Dedifferentiated amniotic fluid mesenchymal stem cell (primary cell): ENCODE measurements around the gene VGF.
"Not testable (repeated sequence)": the region's sequence is repeated elsewhere in the genome, so short reads cannot be mapped to it uniquely, and the experiment has no call there.

Experiments
- DNase-seq: peaks from one replicate; pipeline ENCODE4 v3.0.0-alpha.2; 2016; ENCODE audit errors: extremely low spot score

VGF gene

DNA sequence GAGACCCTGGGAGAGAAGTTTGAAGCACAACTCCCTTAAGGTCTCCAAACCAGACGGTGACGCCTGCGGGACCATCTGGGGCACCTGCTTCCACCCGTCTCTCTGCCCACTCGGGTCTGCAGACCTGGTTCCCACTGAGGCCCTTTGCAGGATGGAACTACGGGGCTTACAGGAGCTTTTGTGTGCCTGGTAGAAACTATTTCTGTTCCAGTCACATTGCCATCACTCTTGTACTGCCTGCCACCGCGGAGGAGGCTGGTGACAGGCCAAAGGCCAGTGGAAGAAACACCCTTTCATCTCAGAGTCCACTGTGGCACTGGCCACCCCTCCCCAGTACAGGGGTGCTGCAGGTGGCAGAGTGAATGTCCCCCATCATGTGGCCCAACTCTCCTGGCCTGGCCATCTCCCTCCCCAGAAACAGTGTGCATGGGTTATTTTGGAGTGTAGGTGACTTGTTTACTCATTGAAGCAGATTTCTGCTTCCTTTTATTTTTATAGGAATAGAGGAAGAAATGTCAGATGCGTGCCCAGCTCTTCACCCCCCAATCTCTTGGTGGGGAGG, 27.6 kb downstream of the VGF start:
- DNase-seq = no peak

DNA sequence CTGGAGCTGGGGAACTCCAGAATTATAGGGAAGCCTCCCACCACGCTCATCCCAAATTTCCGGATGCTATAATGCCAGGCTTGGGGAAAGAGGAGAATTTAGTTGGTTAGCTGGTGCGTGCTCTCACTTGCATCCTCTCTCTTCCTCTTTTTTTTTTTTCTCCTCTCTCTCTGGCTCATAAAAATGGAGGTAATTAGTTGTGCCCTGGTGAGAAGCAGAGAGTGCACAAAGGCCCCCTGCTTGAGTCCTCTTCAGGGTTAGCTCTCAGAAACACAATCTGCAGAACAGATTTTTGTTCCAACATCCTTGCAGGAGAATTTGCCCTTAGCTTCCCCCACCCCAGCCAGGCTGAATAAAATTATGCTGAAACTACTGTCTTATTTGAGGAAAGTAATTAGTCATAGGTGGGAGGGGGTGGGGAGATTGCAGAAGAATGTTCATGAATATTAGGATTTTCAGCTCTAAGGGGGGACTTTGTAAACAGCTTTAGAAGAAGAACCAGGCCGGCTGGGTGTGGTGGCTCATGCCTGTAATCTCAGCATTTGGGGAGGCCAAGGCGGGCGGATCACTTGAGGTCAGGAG, 30.9 kb downstream of the VGF start:
- no peak for DNase-seq

DNA sequence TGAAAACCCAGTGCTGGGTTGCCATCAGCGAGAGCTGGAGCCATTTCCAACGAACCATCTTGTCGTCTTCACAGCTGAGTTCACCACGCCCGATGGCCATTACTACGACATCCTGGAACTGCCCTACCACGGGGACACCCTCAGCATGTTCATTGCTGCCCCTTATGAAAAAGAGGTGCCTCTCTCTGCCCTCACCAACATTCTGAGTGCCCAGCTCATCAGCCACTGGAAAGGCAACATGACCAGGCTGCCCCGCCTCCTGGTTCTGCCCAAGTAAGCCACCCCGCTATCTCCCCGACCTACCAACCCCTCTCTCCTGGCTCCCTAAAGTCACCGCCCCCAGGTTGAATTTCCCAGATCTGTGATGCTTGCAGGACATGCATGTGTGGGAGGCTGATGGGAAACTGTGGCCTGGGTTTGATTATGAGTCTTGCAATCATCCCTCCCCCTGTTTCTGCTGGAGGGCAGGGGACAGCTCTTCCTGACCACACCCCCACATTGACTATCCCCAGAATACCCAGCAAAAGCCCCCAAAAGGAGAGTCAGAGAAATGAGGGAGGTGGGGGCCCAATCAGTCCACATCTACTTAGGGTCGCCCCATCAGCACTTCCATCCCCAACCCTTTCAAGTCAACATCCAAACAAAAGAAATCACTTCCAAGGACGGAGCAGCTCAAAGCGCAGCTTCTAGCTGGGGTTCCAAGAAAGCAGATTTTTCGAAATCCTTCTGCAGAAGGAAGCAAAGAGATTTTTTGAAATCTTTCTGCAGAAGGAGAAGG, 31.6 kb downstream of the VGF start:
- no peak for DNase-seq

DNA sequence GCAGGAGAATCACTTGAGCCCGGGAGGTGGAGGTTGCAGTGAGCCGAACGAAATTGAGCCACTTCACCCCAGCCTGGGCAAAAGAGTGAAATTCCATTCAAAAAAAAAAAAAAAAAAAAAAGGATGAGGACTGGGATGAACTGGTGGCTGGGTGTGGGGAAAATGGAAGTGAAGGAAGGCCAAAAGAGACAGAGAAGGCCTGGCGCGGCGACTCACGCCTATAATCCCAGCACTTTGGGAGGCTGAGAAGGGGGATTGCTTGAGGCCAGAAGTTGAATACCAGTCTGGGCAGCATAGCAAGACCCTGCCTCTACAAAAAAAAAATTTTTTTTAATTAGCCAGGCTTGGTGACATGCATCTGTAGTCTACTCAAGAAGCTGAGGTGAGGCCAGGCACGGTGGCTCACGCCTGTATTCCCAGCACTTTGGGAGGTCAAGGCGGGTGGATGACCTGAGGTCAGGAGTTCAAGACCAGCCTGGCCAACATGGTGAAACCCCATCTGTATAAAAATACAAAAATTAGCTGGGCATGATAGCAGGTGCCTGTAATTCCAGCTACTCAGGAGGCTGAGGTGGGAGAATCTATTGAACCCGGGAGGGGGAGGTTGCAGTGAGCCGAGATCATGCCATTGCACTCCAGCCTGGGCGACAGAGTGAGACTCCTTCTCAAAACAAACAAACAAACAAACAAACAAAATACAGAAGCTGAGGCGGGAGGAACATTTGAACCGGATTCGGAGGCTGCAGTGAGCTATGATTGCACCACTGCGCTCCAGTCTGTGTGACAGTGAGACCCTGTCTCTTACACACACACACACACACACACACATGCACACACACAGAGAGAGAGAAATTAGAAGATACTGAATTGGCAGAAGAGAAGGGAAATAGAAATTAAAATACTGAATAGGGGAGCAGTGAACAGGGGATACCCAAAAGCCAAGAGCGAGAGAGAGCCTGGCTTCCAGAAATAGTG, 32.5 kb downstream of the VGF start:
- DNase-seq = not testable (repeated sequence)

DNA sequence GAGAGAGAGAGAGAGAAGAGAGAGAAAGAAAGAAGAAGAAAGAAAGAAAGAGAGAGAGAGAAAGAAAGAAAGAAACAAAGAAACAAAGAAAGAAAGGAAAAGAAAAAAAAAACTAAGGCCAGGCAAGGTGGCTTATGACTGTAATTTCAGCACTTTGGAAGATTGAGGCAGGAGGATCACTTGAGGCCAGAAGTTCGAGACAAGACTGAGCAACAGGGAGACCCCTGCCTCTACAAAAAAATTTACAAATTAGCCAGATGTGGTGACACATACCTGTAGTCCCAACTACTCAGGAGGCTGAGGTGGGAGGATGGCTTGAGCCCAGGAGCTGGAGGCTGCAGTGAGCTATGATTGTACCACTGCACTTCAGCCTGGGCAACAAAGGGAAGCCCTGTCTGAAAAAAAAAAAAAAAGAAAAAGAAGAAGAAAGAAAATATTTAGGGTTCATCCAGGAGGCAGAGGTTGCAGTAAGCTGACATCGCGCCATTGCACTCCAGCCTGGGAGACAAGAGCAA, 35.7 kb downstream of the VGF start:
- DNase-seq = no peak

DNA sequence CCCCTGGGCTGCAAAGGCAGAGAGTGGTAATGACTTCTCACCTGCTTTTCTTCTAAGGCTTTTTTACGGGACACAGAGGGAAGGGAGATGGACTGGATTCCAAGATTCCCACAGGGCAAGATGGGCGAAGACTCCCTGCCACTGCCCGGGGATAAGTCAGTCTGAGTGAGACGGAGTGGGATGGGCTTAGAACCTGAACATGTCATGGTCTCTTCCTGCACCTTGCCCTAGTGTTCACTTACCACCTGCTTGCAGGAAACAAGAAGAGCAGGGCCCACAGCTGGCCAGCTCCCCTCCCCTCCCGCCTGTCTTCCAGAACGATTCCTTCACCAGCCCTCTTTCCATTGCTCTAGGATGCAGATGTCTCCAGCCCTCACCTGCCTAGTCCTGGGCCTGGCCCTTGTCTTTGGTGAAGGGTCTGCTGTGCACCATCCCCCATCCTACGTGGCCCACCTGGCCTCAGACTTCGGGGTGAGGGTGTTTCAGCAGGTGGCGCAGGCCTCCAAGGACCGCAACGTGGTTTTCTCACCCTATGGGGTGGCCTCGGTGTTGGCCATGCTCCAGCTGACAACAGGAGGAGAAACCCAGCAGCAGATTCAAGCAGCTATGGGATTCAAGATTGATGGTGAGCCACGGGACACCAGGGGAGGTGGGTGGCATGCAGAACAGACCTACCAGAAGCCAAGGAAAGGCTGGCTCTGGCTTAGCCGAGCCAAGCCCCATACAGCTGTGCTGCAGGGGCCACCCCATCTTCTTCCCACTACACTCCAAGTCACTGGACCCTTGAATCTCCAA, 37.1 kb downstream of the VGF start:
- no peak for DNase-seq

DNA sequence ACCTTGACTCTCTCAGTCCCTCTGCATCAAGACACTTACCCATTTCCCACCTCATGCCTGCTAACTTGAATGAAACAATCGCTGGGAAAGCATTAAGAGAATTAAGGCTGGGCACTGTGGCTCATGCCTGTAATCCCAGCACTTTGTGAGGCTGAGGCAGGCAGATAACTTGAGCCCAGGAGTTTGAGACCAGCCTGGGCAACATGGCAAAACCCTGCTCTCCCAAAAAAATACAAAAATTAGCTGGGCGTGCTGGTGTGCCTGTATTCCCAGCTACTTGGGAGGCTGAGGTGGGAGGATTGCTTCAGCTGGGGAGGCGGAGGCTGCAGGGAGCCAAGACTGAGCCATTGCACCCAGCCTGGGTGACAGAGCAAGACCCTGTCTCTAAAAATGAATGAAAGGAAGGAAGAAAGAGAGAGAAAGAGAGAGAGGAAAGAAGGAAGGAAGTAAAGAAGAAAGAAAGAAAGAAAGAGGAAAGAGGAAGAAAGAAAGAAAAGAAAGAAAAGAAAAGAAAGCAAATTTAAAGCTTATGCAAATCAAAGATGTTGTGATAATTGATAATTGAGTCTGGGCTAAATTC, 37.8 kb downstream of the VGF start:
- DNase-seq = peak; percentile 21

DNA sequence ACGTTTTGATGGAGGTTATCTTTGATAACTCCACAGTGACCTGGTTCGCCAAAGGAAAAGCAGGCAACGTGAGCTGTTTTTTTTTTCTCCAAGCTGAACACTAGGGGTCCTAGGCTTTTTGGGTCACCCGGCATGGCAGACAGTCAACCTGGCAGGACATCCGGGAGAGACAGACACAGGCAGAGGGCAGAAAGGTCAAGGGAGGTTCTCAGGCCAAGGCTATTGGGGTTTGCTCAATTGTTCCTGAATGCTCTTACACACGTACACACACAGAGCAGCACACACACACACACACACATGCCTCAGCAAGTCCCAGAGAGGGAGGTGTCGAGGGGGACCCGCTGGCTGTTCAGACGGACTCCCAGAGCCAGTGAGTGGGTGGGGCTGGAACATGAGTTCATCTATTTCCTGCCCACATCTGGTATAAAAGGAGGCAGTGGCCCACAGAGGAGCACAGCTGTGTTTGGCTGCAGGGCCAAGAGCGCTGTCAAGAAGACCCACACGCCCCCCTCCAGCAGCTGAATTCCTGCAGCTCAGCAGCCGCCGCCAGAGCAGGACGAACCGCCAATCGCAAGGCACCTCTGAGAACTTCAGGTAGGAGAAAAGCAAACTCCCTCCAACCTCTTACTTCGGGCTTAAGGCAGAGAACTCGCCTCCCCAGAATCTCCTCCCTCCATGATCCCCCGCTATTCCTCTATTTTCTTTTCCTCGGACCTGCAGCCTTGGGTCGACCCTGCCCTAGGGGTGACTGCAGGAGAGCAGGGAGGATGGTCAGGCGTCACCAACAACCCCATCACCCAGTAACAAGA, 38.5 kb downstream of the VGF start, which contains the start of gene SERPINE1:
TSS of gene SERPINE1 (plus strand) at position 454 of the 809 bp plus-strand sequence. CDS start 1,290 bp downstream, outside the sequence.
- peak; percentile 97 for DNase-seq

DNA sequence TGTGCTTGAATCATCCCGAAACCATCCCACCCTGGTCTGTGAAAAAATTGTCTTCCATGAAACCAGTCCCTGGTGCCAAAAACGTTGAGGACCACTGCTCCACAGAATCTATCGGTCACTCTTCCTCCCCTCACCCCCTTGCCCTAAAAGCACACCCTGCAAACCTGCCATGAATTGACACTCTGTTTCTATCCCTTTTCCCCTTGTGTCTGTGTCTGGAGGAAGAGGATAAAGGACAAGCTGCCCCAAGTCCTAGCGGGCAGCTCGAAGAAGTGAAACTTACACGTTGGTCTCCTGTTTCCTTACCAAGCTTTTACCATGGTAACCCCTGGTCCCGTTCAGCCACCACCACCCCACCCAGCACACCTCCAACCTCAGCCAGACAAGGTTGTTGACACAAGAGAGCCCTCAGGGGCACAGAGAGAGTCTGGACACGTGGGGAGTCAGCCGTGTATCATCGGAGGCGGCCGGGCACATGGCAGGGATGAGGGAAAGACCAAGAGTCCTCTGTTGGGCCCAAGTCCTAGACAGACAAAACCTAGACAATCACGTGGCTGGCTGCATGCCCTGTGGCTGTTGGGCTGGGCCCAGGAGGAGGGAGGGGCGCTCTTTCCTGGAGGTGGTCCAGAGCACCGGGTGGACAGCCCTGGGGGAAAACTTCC, 39.2 kb downstream of the VGF start:
- DNase-seq = peak; percentile 27

DNA sequence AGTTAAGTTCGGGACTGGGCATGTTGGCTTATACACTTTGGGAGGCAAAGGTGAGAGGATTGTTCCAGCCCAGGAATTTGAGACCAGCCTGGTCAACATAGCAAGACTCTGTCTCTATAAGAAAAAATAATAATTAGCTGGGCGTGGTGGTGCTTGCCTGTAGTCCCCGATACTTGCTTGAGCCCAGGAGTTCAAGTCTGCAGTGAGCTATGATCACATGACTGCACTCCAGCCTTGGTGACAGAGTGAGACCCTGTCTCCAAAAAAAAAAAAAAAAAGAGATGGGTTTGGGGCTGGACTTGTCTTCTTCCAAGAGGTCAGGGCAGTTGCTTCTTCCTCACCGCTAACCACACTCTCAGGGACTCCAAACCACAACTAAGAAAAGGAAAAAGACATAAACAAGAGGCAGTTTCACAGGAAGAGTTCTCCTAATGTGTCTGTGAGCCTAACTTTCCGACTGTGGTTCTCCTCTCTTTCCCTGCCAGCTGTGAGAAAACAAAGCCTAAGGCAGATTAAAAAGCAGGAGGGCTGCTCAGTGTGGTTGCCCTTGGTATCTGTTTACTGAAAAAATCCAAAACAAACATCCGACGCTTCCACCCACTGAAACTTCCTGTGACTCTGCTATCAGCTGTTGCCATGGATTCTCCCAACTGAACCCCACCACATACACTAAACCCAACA, 40.9 kb downstream of the VGF start:
- DNase-seq = peak; percentile 93

DNA sequence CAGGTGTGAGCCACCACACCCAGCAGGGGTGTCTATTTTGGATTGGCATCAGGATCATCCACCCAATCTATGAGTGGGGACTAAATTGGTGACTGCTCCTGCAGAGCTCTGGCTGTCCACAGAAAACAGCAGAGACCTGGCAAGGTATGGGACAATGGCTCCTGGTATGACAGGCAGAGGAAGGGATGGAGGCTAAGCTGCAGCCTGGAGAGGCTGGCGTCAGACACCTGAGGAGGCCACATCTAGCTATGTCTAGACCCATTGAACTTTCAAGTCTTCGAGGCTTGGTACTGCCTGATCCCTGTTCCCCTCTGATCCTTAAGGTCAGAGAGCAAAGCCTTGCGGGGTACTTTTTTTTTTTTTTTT, 41.7 kb downstream of the VGF start:
- no peak for DNase-seq

DNA sequence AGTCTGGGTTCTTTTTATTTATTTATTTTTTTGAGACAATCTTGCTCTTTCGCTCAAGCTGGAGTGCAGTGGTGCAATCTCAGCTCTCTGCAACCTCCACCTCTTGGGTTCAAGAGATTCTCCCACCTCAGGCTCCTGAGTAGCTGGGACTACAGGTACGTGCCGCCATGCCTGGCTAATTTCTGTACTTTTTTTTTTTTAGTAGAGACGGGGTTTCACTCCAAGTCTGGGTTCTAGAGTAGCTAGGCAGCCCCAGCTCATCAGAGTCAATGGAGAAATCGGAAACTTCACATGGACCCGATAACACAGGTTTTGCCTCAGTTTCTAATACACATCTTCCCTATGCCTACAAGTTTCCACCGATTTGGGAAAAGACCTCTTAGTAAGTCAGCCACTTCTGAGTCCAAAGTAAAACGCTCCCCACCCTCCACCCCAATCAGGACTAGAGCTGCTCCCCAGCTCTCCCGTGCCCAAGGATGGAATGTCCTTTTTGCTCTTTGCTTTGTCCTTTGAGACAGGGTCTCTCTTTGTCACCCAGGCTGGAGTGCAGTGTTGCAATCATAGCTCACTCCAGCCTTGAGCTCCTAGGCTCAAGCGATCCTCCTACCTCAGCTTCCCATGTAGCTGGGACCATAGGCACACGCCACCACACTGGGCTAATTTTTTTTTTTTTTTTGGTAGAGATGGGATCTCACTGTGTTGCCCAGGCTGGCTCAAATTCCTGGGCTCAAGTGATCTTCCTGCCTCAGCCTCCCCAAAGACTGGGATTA, 42.3 kb downstream of the VGF start:
- DNase-seq = no peak

DNA sequence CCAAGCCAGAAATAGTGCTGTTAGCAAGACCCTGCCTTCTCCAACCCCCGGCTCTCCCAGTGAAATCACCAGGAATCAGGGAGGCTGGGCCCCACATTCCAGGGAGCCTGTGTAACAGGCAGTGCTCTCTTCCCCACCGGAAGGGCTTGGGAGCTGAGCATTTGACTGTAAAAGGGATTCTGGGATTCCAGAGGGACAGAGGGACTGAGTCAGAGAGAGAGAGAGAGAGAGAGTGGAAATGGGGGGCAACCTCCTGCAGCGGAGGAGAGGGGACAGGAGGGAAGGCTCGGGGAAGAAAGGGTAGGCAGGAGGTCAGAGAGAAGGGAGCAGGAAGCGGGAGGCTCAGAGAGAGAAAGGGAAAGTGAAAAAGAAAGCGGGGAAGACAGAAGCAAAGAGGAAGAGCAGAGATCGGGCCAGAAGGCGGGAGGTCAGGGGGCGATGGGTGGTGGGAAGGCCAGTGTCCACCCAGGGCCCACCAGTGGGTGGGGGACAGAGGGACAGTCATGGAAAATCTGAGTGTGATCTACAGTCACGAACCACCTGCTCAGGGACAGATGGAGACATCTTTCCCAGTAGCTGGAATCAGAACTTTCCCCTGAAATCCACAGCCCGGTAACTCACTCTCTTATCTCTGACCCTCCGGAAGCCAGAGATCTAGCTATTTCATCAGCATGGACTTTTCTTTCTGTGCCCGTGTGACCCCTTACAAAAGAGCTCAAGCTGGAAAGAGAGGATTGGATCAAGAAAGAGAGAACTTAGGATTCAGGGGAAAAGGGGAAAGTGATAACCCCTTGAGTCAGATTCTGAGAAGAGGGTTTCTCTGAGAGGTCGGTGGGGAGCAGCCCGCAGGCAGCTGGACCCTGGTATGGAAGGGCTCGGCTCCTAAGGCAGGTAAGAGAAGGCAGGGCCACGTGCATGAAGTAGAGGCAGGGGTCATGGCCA, 43.1 kb downstream of the VGF start:
- peak; percentile 99 for DNase-seq

DNA sequence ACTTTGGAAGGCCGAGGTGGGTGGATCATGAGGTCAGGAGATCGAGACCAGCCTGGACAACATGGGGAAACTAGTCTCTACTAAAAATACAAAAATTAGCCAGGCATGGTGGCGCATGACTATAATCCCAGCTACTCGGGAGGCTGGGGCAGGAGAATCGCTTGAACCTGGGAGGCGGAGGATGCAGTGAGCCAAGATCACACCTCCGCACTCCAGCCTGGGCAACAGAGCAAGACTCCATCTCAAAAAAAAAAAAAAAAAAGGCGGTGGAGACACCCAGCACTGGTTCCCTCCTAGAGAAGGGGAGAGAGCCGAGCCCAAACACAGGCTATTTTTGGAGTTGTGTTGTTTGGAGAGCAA, 43.8 kb downstream of the VGF start:
- DNase-seq = not testable (repeated sequence)

DNA sequence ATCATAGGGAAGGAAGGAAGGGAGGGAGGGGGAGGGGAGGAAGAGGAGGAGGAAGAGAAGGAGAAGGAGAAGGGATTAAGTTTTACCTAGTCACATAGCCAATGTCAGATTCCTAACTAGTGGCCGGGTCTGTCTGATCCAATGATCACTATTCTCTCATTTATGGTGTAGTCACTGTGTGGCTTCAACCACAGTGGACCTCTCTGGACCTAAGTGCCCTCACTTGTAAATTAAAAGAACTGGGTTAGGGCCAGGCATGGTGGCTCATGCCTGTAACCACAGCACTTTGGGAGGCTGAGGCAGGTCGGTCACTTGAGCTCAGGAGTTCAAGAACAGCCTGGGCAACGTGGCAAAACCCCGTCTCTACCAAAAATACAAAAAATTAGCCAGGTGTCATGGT, 45.1 kb downstream of the VGF start:
- no peak for DNase-seq

DNA sequence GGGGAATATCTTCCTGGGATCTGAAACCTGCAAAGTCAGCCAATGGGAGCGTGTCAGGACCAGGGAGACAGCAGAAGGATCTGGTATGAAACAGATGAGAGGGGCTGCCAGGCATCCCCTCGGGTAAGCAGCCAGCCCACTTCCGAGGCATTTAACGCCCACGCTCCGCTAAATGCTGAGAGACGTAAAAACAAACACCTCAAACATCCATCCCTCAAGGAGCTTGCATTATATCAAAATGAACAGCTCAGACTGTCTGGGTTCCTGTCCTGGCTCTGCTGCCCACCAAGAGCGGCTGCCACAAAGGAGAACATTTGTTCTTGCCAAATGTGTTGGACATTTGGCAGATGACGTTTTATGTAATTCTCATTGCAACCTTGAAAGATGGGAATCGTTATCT, 45.5 kb downstream of the VGF start:
- DNase-seq = no peak

DNA sequence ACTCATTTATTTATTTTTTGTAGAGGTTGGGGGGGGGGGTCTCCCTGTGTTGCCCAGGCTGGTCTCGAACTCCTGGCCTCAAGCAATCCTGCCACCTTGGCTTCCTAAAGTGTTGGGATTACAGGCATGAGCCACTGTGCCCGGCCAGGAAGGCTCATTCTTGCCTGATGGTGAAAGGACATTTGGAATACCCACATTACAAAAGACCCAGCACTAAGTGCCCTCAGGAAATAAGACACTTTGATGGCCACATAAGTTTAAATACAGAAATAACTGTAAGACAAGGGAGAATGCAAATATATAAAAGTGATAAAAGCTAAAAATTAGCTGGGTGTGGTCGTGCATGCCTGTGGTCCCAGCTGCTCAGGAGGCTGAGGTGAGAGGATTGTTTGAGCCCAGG, 46.5 kb downstream of the VGF start:
- DNase-seq = no peak
